ENCODE data around the gene ABCC1. TPM values are rescaled to one million over a fixed set of nuclear protein-coding genes. Genes with fewer than 3 reads are reported as not detected.
A peak's percentile ranks its signal among the peaks of the same experiment; 100 is the strongest.

ABCC1 gene
- total and polyA plus RNA-seq, 2 of the 4 experiments (the other 2 are of a cell fraction), result 39.4 to 66.0 TPM

GRCh38 chr16:16150117-16150877 lies 200.9 kb downstream of the ABCC1 start:
- dilution Hi-C loops (cut with HindIII; ENCODE audit: low sequenced_read_pairs, unreplicated experiment), result no loop called here
- Histone ChIP-seq H4K5ac (ENCODE audit: low read depth, low read length) (no peak overlapping the region), H2AK5ac (ENCODE audit: low read depth, low read length) (no peak overlapping the region), H3K9ac (ENCODE audit: low read depth, low read length) (no peak overlapping the region), H2BK20ac (ENCODE audit: low read depth, low read length) (no peak overlapping the region), H3K27me3 (ENCODE audit: control insufficient read depth, insufficient read depth, low read length) (no peaks in the 10 kb centered on the region), H4K8ac (ENCODE audit: low read depth in 2 of 2, low read length in 2 of 2) (no peak overlapping the region), H3K36me3 (ENCODE audit: control insufficient read depth, insufficient read depth, low read length) (peaks cover 25% of the 10 kb centered on the region), H3K4ac (ENCODE audit: low read depth, low read length) (no peak overlapping the region), H3K14ac (replicated peaks; ENCODE audit: low read depth, low read length) (no peak overlapping the region), H2BK120ac (ENCODE audit: low read depth, low read length) (no peak overlapping the region), H3K4me2 (ENCODE audit: low read depth, low read length) (peak overlapping the region; percentile 2; the same call in 1 of the 2 replicates), H2BK15ac (ENCODE audit: low read depth, low read length) (no peak overlapping the region), H3K9me3 (ENCODE audit: control insufficient read depth, insufficient read depth, low read length) (no peaks in the 10 kb centered on the region), H3K56ac (ENCODE audit: extremely low read depth, insufficient read depth, low read length) (no peak overlapping the region), H3K23ac (ENCODE audit: low read depth, low read length) (no peak overlapping the region), H4K20me1 (ENCODE audit: insufficient read depth, low read length) (peaks cover 55% of the 10 kb centered on the region), H2AFZ (replicated peaks; ENCODE audit: low read length, poor library complexity) (no peak overlapping the region), H3K9me1 (ENCODE audit: insufficient read depth, low read length) (peaks cover 13% of the 10 kb centered on the region; the same call in 1 of the 2 replicates), H3K4me3 (ENCODE audit: insufficient read depth, low read depth, low read length) (no peak overlapping the region), H2BK5ac (ENCODE audit: low read depth, low read length, poor library complexity, severe bottlenecking) (no peak overlapping the region), H4K91ac (ENCODE audit: insufficient read depth, low read depth, low read length) (no peak overlapping the region), H3K27ac (ENCODE audit: insufficient read depth, low read length) (peak overlapping the region; percentile 8; the same call in 1 of the 2 replicates), H3K79me1 (ENCODE audit: low read depth in 1 of 2, low read length in 2 of 2) (peaks cover 5 to 34% of the 10 kb centered on the region in 2 experiments; a peak in 2 of 4 replicates), H2AK9ac (replicated peaks; ENCODE audit: low read depth, low read length, poor library complexity) (no peak overlapping the region), H3K18ac (ENCODE audit: low read depth, low read length) (no peak overlapping the region), H3K4me1 (ENCODE audit: control insufficient read depth, insufficient read depth, low read length) (peaks cover 11% of the 10 kb centered on the region)
- peak; percentile 64 for ATAC-seq (ENCODE audit: low read depth)
- intact Hi-C loops (cut with micrococcal nuclease), result no loop called here
- 28% methylated on average over 11 of the region's 28 CpGs; no CpG with 5 or more reads in 1 of the 2 experiments for WGBS, 2 experiments (ENCODE audit: extremely low coverage in 2 of 2, insufficient read length in 1 of 2)
- TF ChIP-seq MXI1 (IDR thresholded peaks at IDR 0.05; ENCODE audit: borderline replicate concordance, low read depth, low read length) (peak; percentile 62; the same call in 1 of the 2 replicates), CEBPB (IDR thresholded peaks at IDR 0.05; ENCODE audit: low read depth, low read length) (no peak)
- TF ChIP-seq, protein P1, sequence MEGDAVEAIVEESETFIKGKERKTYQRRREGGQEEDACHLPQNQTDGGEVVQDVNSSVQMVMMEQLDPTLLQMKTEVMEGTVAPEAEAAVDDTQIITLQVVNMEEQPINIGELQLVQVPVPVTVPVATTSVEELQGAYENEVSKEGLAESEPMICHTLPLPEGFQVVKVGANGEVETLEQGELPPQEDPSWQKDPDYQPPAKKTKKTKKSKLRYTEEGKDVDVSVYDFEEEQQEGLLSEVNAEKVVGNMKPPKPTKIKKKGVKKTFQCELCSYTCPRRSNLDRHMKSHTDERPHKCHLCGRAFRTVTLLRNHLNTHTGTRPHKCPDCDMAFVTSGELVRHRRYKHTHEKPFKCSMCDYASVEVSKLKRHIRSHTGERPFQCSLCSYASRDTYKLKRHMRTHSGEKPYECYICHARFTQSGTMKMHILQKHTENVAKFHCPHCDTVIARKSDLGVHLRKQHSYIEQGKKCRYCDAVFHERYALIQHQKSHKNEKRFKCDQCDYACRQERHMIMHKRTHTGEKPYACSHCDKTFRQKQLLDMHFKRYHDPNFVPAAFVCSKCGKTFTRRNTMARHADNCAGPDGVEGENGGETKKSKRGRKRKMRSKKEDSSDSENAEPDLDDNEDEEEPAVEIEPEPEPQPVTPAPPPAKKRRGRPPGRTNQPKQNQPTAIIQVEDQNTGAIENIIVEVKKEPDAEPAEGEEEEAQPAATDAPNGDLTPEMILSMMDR (conservative IDR thresholded peaks at IDR 0.05; ENCODE audit: low read depth, low read length), result no peak
- in situ Hi-C loops (cut with MboI; ENCODE audit: low sequenced_read_pairs), result no loop called here
- ChIA-PET POLR2A (ENCODE audit: unreplicated experiment) (no interaction called here), CTCF (no interaction called here)
- peak; percentile 76 for DNase-seq
- BruUV-seq (replicated peaks), result no TSS peak

Measured in IMR-90 (cell line).